Suppressor macrophage treated with lipopolysaccharide for 4 hours (primary cell): ENCODE data around the gene IFNG.

Experiments used
- DNase-seq: peaks from one replicate; pipeline ENCODE4 v3.0.0-alpha.2; 2020

The IFNG gene

GRCh38 chr12:68114606-68115005 is 44.9 kb downstream of the IFNG start:
- DNase-seq, result no peak

- no peak for DNase-seq
These were observed 45.9 kb downstream of the IFNG start for GRCh38 chr12:68113644-68114043.

GRCh38 chr12:68111995-68112394 is 47.5 kb downstream of the IFNG start:
- no peak for DNase-seq

GRCh38 chr12:68109444-68110217 is 49.9 kb downstream of the IFNG start:
- no peak for DNase-seq

GRCh38 chr12:68109001-68109400 is 50.5 kb downstream of the IFNG start:
- DNase-seq, result no peak

GRCh38 chr12:68106660-68107059 is 52.9 kb downstream of the IFNG start:
- DNase-seq, result no peak

GRCh38 chr12:68106160-68106559 is 53.4 kb downstream of the IFNG start:
- peak; percentile 24 for DNase-seq
